ENCODE measurements around the gene MTMR12. TPM values are rescaled to one million over a fixed set of nuclear protein-coding genes. Genes with fewer than 3 reads are reported as not detected.

MTMR12 gene
- total RNA-seq (2022; extraction: Qiagen RNA extraction; ENCODE audit: low read depth), result 10.8 to 17.7 TPM (median 15.8 TPM) in 5 replicates

GRCh38 chr5:32312595-32313332, at the start of gene MTMR12:
Gene MTMR12, minus strand, starts transcription at chr5:32312939. Its CDS starts 101 bp downstream, at chr5:32312838.

Other genes with a start within 250 kb of the MTMR12 start
- 36.7 to 63.9 TPM (median 57.0 TPM) in 5 replicates for gene GOLPH3, start 138.6 kb downstream of the MTMR12 start, total RNA-seq (2022; extraction: Qiagen RNA extraction; ENCODE audit: low read depth)
- gene ZFR, start 131.8 kb upstream of the MTMR12 start, total RNA-seq (2022; extraction: Qiagen RNA extraction; ENCODE audit: low read depth), result 52.2 to 75.8 TPM (median 57.2 TPM) in 5 replicates

Data from A549 treated with RU486 at 1 μM for 4 hours (cell line).